Fibroblast of lung (primary cell): Measurements from ENCODE around the gene SPINT2. TPM values are rescaled to one million over a fixed set of nuclear protein-coding genes. Genes with fewer than 3 reads are reported as not detected.

Experiments
- DNase-seq, 2 donors: peaks; one replicate each; pipeline versions ENCODE4 v3.0.0 to v3.0.0-alpha.2; 2010; ENCODE audit warnings: low read depth in 2 of 2
- H2AFZ ChIP-seq: 2 replicates; pipeline ENCODE4 v1.5.1; 2012; ENCODE audit warnings: low read length, control low read depth, inconsistent platforms
- H3K27ac ChIP-seq: 2 replicates; pipeline ENCODE4 v1.5.1; 2011; ENCODE audit warnings: low read length, control low read depth; ENCODE audit not compliant: insufficient read depth
- H3K27me3 ChIP-seq: 2 replicates; pipeline ENCODE4 v1.5.1; 2011; ENCODE audit warnings: mild to moderate bottlenecking, low read length; ENCODE audit not compliant: control insufficient read depth, insufficient read depth
- H3K36me3 ChIP-seq: 2 replicates; pipeline ENCODE4 v1.5.1; 2011; ENCODE audit warnings: low read length; ENCODE audit not compliant: control insufficient read depth, insufficient read depth
- H3K4me1 ChIP-seq: 2 replicates; pipeline ENCODE4 v1.5.1; 2011; ENCODE audit warnings: low read length; ENCODE audit not compliant: control insufficient read depth, insufficient read depth; ENCODE audit errors: extremely low read depth
- H3K4me2 ChIP-seq: 2 replicates; pipeline ENCODE4 v1.5.1; 2011; ENCODE audit warnings: low read length, control low read depth; ENCODE audit not compliant: insufficient read depth; ENCODE audit errors: extremely low read depth
- H3K4me3 ChIP-seq, 4 experiments: fragments of 200-600 bp in 1 of 4; sonication (generic) in 1 of 4; replicated peaks in 1 of 4; 2 replicates each; pipeline ENCODE4 v1.5.1; 2011 to 2016; ENCODE audit warnings: low read length in 4 of 4, low read depth in 3 of 4, mild to moderate bottlenecking in 3 of 4, control low read depth in 2 of 4, inconsistent platforms in 1 of 4, mixed read lengths in 1 of 4; ENCODE audit not compliant: insufficient read depth in 1 of 4; ENCODE audit errors: control extremely low read depth in 1 of 4
- H3K79me2 ChIP-seq: 2 replicates; pipeline ENCODE4 v1.5.1; 2012; ENCODE audit warnings: mild to moderate bottlenecking, low read length, inconsistent platforms; ENCODE audit not compliant: control insufficient read depth, insufficient read depth
- H3K9ac ChIP-seq: 2 replicates; pipeline ENCODE4 v1.5.1; 2011; ENCODE audit warnings: mild to moderate bottlenecking, low read length, control low read depth; ENCODE audit not compliant: insufficient read depth
- H3K9me3 ChIP-seq: 2 replicates; pipeline ENCODE4 v1.5.1; 2012; ENCODE audit warnings: low read depth, low read length; ENCODE audit not compliant: control insufficient read depth, insufficient read depth
- H4K20me1 ChIP-seq: 2 replicates; pipeline ENCODE4 v1.5.1; 2011; ENCODE audit warnings: low read length; ENCODE audit not compliant: control insufficient read depth, insufficient read depth; ENCODE audit errors: extremely low read depth
- CTCF ChIP-seq, 2 donors: IDR thresholded peaks in 1 of 2; conservative IDR thresholded peaks in 1 of 2; 1 replicate in 1 of 2; 2 replicates in 1 of 2; pipeline ENCODE4 v1.5.1; 2011 to 2012; ENCODE audit warnings: low read length in 2 of 2, control low read depth in 1 of 2, inconsistent platforms in 1 of 2, low read depth in 1 of 2, mild to moderate bottlenecking in 1 of 2
- EZH2 ChIP-seq: IDR thresholded peaks from 2 replicates; pipeline ENCODE4 v1.5.1; 2012; ENCODE audit warnings: low read length, control low read depth, mild to moderate bottlenecking; ENCODE audit errors: missing control alignments
- polyA minus RNA-seq: library from RNA; depleted of rRNA, polyadenylated mRNA; stranded (reverse); fragments of >200 nt; gene quantifications from 2 replicates; pipeline ENCODE4 v1.2.3, GENCODE V29; 2011; ENCODE audit warnings: low replicate concordance
- polyA plus RNA-seq, 2 donors: library from polyadenylated mRNA; depleted of rRNA in 1 of 2; stranded (reverse) in 1 of 2; unstranded in 1 of 2; fragments of >200 nt; gene quantifications; 2 replicates each; pipeline ENCODE4 v1.2.1, GENCODE V29; 2011 to 2012; ENCODE audit warnings: missing spikeins in 1 of 2
- total RNA-seq: library from RNA; depleted of rRNA; stranded (reverse); fragments of >200 nt; gene quantifications from 2 replicates; pipeline ENCODE4 v1.2.1, GENCODE V29; 2014

The SPINT2 gene
- total RNA-seq: 4.5 and 8.7 TPM in 2 replicates
- 2.1 and 4.6 TPM in 2 replicates for polyA plus RNA-seq
- 2.1 and 7.6 TPM in 2 replicates for polyA plus RNA-seq (2012)
- polyA minus RNA-seq: 1.6 and 24.3 TPM in 2 replicates

- Histone ChIP-seq H3K4me3 (peak within 1 kb of the TSS in 3 of 4 experiments; percentile 21 to 46 (median 26)), H3K27me3 (no peaks in the 10 kb centered on the region), H2AFZ (peak within 1 kb of the TSS; percentile 65), H3K9me3 (no peaks in the 10 kb centered on the region), H3K79me2 (no peaks in the 10 kb centered on the region), H4K20me1 (no peaks in the 10 kb centered on the region), H3K27ac (no peak within 1 kb of the TSS), H3K4me2 (peak within 1 kb of the TSS; percentile 90), H3K9ac (no peak within 1 kb of the TSS), H3K36me3 (no peaks in the 10 kb centered on the region), H3K4me1 (peaks cover 8% of the 10 kb centered on the region)
- no peak for TF ChIP-seq EZH2
- no peak for TF ChIP-seq CTCF (conservative IDR thresholded peaks at IDR 0.05 in 1 of 2, IDR thresholded peaks at IDR 0.05 in 1 of 2; ENCODE audit: low read depth in 1 of 2, low read length in 2 of 2)
- no peak for DNase-seq
These were observed at the start of gene SPINT2 for GRCh38 chr19:38264486-38265212. TSS of gene SPINT2 (plus strand) at chr19:38264573. CDS start at chr19:38264893, 320 bp downstream.

- Histone ChIP-seq H3K9ac (no peak overlapping the region), H2AFZ (no peak overlapping the region), H3K79me2 (no peaks in the 10 kb centered on the region), H3K27me3 (no peaks in the 10 kb centered on the region), H3K9me3 (no peaks in the 10 kb centered on the region), H3K4me1 (peaks cover 5% of the 10 kb centered on the region), H3K4me2 (no peak overlapping the region), H3K27ac (no peak overlapping the region), H3K36me3 (no peaks in the 10 kb centered on the region), H3K4me3 (no peak overlapping the region), H4K20me1 (no peaks in the 10 kb centered on the region)
- no peak for TF ChIP-seq CTCF (conservative IDR thresholded peaks at IDR 0.05 in 1 of 2, IDR thresholded peaks at IDR 0.05 in 1 of 2; ENCODE audit: low read depth in 1 of 2, low read length in 2 of 2)
- TF ChIP-seq EZH2: no peak
- no peak for DNase-seq
These were observed 47.4 kb upstream of the SPINT2 start for GRCh38 chr19:38216785-38217641.

- Histone ChIP-seq H3K4me2 (no peak overlapping the region), H4K20me1 (no peaks in the 10 kb centered on the region), H3K9me3 (no peaks in the 10 kb centered on the region), H2AFZ (no peak overlapping the region), H3K9ac (no peak overlapping the region), H3K79me2 (no peaks in the 10 kb centered on the region), H3K27me3 (no peaks in the 10 kb centered on the region), H3K36me3 (no peaks in the 10 kb centered on the region), H3K27ac (no peak overlapping the region), H3K4me1 (peaks cover 5% of the 10 kb centered on the region), H3K4me3 (no peak overlapping the region)
- TF ChIP-seq CTCF (conservative IDR thresholded peaks at IDR 0.05 in 1 of 2, IDR thresholded peaks at IDR 0.05 in 1 of 2; ENCODE audit: low read depth in 1 of 2, low read length in 2 of 2): no peak
- no peak for TF ChIP-seq EZH2
- no peak for DNase-seq
These were observed 46.2 kb upstream of the SPINT2 start for GRCh38 chr19:38218204-38218603.
